ENCODE results near the gene MCOLN3. TPM values are rescaled to one million over a fixed set of nuclear protein-coding genes. Genes with fewer than 3 reads are reported as not detected.

The MCOLN3 gene
- total and polyA plus RNA-seq, 4 donors = 0.08 to 0.42 (median 0.21) TPM; not detected in 1

DNA sequence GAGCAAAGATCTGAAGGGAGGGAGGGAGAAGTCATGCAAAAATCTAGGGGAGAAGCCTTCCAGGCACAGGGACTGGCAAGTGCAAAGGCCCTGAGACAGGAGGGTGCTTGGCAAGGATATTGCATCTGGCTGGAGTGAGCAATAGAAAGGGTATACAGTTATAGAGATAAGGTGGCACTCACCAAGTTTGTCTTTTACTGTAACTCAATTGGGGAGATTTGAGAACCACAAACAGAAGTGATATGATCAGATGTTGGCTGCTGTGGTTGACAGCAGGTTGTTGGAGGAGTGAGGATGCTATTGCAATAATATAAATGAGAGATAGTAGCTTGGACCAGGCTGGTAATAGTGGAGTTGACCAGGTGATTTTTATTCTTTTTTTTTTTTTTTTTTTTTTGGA is 25.6 kb downstream of the MCOLN3 start:
- no peak for TF ChIP-seq SP1 (IDR thresholded peaks at IDR 0.05)
- no peak for TF ChIP-seq NR2F2 (IDR thresholded peaks at IDR 0.05)
- no peak for TF ChIP-seq FOXA2 (IDR thresholded peaks at IDR 0.05)
- TF ChIP-seq GABPA (IDR thresholded peaks at IDR 0.05 in 1 of 2, conservative IDR thresholded peaks at IDR 0.05 in 1 of 2) = no peak
- TF ChIP-seq JUND (IDR thresholded peaks at IDR 0.05) = no peak
- DNase-seq (ENCODE audit: low spot score) = no peak
- Histone ChIP-seq H3K27me3 (ENCODE audit: control insufficient read depth in 4 of 4, insufficient read depth in 4 of 4, low read length in 3 of 4) (no peaks in the 10 kb centered on the region), H3K27ac (ENCODE audit: low read depth in 1 of 2, low read length in 2 of 2) (no peak overlapping the region), H3K36me3 (ENCODE audit: control insufficient read depth in 4 of 4, insufficient read depth in 3 of 4, low read depth in 1 of 4, low read length in 3 of 4) (no peaks in the 10 kb centered on the region), H3K4me1 (ENCODE audit: control insufficient read depth in 4 of 4, insufficient read depth in 4 of 4, low read length in 3 of 4) (no peaks in the 10 kb centered on the region), H3K9me3 (ENCODE audit: control insufficient read depth in 4 of 4, low read length in 3 of 4) (no peaks in the 10 kb centered on the region), H3K4me3 (ENCODE audit: low read depth in 1 of 3, low read length in 3 of 3) (no peak overlapping the region), H3K9ac (ENCODE audit: low read depth in 1 of 2, low read length in 2 of 2) (no peak overlapping the region)

DNA sequence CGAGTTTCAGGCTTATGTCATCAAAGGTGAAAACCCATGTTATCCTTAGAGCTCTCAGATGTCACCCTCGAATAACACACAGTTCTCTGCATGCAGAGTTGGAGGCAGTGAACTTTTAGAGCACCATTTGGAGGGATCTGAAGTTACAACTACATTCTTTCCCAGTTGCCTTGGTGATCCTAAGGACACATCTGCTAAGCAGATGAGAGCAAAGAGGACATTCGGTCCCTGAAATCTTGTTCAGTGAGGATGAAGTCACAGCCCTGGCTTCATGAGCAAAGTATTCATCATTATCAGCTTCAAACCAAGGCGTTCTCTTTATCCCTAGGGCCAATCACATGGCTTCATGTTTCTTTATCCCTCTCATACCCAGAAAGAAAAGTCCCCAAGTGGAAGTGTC is 28.3 kb downstream of the MCOLN3 start:
- Histone ChIP-seq H3K4me1 (ENCODE audit: control insufficient read depth in 4 of 4, insufficient read depth in 4 of 4, low read length in 3 of 4) (no peaks in the 10 kb centered on the region), H3K9me3 (ENCODE audit: control insufficient read depth in 4 of 4, low read length in 3 of 4) (no peaks in the 10 kb centered on the region), H3K27me3 (ENCODE audit: control insufficient read depth in 4 of 4, insufficient read depth in 4 of 4, low read length in 3 of 4) (no peaks in the 10 kb centered on the region), H3K27ac (ENCODE audit: low read depth in 1 of 2, low read length in 2 of 2) (no peak overlapping the region), H3K9ac (ENCODE audit: low read depth in 1 of 2, low read length in 2 of 2) (no peak overlapping the region), H3K4me3 (ENCODE audit: low read depth in 1 of 3, low read length in 3 of 3) (no peak overlapping the region), H3K36me3 (ENCODE audit: control insufficient read depth in 4 of 4, insufficient read depth in 3 of 4, low read depth in 1 of 4, low read length in 3 of 4) (no peaks in the 10 kb centered on the region)
- 81% methylated on average over 4 of the region's 4 CpGs for WGBS
- no peak for DNase-seq (ENCODE audit: low spot score)
- TF ChIP-seq, protein P1, sequence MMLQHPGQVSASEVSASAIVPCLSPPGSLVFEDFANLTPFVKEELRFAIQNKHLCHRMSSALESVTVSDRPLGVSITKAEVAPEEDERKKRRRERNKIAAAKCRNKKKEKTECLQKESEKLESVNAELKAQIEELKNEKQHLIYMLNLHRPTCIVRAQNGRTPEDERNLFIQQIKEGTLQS (IDR thresholded peaks at IDR 0.05) = no peak
- no peak for TF ChIP-seq SP1 (IDR thresholded peaks at IDR 0.05)
- TF ChIP-seq RAD21 (IDR thresholded peaks at IDR 0.05) = no peak
- TF ChIP-seq FOXA2 (IDR thresholded peaks at IDR 0.05) = no peak
- no peak for TF ChIP-seq RXRA (IDR thresholded peaks at IDR 0.05)
- no peak for TF ChIP-seq FOXA1 (IDR thresholded peaks at IDR 0.05)
- TF ChIP-seq, protein P2, sequence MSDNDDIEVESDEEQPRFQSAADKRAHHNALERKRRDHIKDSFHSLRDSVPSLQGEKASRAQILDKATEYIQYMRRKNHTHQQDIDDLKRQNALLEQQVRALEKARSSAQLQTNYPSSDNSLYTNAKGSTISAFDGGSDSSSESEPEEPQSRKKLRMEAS (IDR thresholded peaks at IDR 0.05) = no peak
- no peak for TF ChIP-seq NR2F2 (IDR thresholded peaks at IDR 0.05)
- TF ChIP-seq HNF4A (conservative IDR thresholded peaks at IDR 0.05) = no peak
- no peak for TF ChIP-seq GABPA (IDR thresholded peaks at IDR 0.05 in 1 of 2, conservative IDR thresholded peaks at IDR 0.05 in 1 of 2)
- no peak for TF ChIP-seq JUND (IDR thresholded peaks at IDR 0.05)
- TF ChIP-seq TAF1 (conservative IDR thresholded peaks at IDR 0.05) = no peak
- TF ChIP-seq, protein P3, sequence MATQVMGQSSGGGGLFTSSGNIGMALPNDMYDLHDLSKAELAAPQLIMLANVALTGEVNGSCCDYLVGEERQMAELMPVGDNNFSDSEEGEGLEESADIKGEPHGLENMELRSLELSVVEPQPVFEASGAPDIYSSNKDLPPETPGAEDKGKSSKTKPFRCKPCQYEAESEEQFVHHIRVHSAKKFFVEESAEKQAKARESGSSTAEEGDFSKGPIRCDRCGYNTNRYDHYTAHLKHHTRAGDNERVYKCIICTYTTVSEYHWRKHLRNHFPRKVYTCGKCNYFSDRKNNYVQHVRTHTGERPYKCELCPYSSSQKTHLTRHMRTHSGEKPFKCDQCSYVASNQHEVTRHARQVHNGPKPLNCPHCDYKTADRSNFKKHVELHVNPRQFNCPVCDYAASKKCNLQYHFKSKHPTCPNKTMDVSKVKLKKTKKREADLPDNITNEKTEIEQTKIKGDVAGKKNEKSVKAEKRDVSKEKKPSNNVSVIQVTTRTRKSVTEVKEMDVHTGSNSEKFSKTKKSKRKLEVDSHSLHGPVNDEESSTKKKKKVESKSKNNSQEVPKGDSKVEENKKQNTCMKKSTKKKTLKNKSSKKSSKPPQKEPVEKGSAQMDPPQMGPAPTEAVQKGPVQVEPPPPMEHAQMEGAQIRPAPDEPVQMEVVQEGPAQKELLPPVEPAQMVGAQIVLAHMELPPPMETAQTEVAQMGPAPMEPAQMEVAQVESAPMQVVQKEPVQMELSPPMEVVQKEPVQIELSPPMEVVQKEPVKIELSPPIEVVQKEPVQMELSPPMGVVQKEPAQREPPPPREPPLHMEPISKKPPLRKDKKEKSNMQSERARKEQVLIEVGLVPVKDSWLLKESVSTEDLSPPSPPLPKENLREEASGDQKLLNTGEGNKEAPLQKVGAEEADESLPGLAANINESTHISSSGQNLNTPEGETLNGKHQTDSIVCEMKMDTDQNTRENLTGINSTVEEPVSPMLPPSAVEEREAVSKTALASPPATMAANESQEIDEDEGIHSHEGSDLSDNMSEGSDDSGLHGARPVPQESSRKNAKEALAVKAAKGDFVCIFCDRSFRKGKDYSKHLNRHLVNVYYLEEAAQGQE (IDR thresholded peaks at IDR 0.05) = no peak
- TF ChIP-seq YY1 (IDR thresholded peaks at IDR 0.05) = no peak
- TF ChIP-seq, protein P4, sequence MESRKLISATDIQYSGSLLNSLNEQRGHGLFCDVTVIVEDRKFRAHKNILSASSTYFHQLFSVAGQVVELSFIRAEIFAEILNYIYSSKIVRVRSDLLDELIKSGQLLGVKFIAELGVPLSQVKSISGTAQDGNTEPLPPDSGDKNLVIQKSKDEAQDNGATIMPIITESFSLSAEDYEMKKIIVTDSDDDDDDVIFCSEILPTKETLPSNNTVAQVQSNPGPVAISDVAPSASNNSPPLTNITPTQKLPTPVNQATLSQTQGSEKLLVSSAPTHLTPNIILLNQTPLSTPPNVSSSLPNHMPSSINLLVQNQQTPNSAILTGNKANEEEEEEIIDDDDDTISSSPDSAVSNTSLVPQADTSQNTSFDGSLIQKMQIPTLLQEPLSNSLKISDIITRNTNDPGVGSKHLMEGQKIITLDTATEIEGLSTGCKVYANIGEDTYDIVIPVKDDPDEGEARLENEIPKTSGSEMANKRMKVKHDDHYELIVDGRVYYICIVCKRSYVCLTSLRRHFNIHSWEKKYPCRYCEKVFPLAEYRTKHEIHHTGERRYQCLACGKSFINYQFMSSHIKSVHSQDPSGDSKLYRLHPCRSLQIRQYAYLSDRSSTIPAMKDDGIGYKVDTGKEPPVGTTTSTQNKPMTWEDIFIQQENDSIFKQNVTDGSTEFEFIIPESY (IDR thresholded peaks at IDR 0.05) = no peak
- no peak for TF ChIP-seq HNF4G (IDR thresholded peaks at IDR 0.05)
- no peak for TF ChIP-seq EGR1 (IDR thresholded peaks at IDR 0.05; ENCODE audit: low read depth in 2 of 2)
- TF ChIP-seq, protein P5, sequence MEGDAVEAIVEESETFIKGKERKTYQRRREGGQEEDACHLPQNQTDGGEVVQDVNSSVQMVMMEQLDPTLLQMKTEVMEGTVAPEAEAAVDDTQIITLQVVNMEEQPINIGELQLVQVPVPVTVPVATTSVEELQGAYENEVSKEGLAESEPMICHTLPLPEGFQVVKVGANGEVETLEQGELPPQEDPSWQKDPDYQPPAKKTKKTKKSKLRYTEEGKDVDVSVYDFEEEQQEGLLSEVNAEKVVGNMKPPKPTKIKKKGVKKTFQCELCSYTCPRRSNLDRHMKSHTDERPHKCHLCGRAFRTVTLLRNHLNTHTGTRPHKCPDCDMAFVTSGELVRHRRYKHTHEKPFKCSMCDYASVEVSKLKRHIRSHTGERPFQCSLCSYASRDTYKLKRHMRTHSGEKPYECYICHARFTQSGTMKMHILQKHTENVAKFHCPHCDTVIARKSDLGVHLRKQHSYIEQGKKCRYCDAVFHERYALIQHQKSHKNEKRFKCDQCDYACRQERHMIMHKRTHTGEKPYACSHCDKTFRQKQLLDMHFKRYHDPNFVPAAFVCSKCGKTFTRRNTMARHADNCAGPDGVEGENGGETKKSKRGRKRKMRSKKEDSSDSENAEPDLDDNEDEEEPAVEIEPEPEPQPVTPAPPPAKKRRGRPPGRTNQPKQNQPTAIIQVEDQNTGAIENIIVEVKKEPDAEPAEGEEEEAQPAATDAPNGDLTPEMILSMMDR (IDR thresholded peaks at IDR 0.05; ENCODE audit: low read depth, low read length, missing input control) = no peak
